GM21619 (cell line): Measurements from ENCODE around the gene COPE.
"Not testable (repeated sequence)": the region's sequence is repeated elsewhere in the genome, so short reads cannot be mapped to it uniquely, and the experiment has no call there.

Source experiments
- ATAC-seq: cut with Tn5 transposase; IDR thresholded peaks from one replicate; pipeline ENCODE4 v1.9.1; 2021; ENCODE audit not compliant: unreplicated experiment

The COPE gene

GRCh38 chr19:18908917-18909619, 10.1 kb downstream of the COPE start:
- no peak for ATAC-seq

- no peak for ATAC-seq
These were observed 12.3 kb downstream of the COPE start for GRCh38 chr19:18906605-18907519.

GRCh38 chr19:18905513-18906236, 13.5 kb downstream of the COPE start:
- ATAC-seq = no peak

- ATAC-seq = no peak
These were observed 14.1 kb downstream of the COPE start for GRCh38 chr19:18905058-18905456.

GRCh38 chr19:18904334-18905057, 14.7 kb downstream of the COPE start:
- ATAC-seq = no peak

GRCh38 chr19:18903156-18904037, 15.8 kb downstream of the COPE start:
- no peak for ATAC-seq

- not testable (repeated sequence) for ATAC-seq
These were observed 16.7 kb downstream of the COPE start for GRCh38 chr19:18902519-18902918.

- ATAC-seq = no peak
These were observed 17.7 kb downstream of the COPE start for GRCh38 chr19:18901491-18901890.

GRCh38 chr19:18900700-18901481, 18.3 kb downstream of the COPE start:
- no peak for ATAC-seq

- ATAC-seq = no peak
These were observed 19.3 kb downstream of the COPE start for GRCh38 chr19:18899624-18900560.

- no peak for ATAC-seq
These were observed 20.4 kb downstream of the COPE start for GRCh38 chr19:18898607-18899408.

- no peak for ATAC-seq
These were observed 21.0 kb downstream of the COPE start for GRCh38 chr19:18898081-18898606.

- ATAC-seq = no peak
These were observed 21.8 kb downstream of the COPE start for GRCh38 chr19:18897094-18898029.

- ATAC-seq = no peak
These were observed 22.8 kb downstream of the COPE start for GRCh38 chr19:18896421-18896841.

- ATAC-seq = no peak
These were observed 23.3 kb downstream of the COPE start, which contains the start of gene CERS1 for GRCh38 chr19:18895824-18896341. CERS1 (minus strand) TSS chr19:18896158; CDS start chr19:18896072, 86 bp downstream.
